C1 segment of cervical spinal cord (tissue), 14 donors: ENCODE results near the gene C19orf38.

Experiments used
- DNase-seq, 14 donors: peaks; one replicate each; lab custom pipeline; 2025; lab: John Stamatoyannopoulos, UW

C19orf38 gene

DNA sequence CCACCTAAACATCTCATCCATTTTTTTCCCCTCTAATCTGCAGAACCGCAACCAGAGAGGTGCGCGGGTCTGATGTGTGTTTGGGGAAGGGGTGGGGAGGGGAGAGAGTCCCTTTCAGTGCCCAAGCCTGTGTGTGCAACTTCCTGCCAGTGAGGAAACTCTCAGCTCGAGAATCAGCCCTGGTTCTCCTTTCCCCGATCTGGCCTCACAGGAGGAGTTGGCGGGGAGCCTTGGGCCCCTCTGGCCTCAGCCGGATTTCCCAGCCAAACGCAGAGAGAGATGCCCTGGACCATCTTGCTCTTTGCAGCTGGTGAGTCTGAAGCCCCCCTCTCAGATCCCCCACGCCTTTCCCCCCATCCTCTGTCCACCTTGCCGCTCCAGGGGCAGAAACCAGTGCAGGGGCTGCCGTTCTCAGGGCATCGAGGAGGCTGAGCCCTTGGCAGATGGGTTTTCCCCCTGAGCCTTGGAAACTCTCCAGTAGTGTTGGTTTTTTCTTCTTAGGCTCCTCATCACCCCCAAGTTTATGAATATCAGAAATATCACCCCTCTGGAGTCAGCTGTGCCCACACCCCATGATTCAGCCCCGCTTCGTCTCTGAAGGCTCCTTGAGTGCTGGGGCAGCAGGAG lies at the start of gene C19orf38:
TSS of gene C19orf38 (plus strand) at position 186 of the 627 bp plus-strand sequence. CDS start at position 280, 94 bp downstream.
- DNase-seq: peak in 2 of 14 donors; percentile 13 to 26

DNA sequence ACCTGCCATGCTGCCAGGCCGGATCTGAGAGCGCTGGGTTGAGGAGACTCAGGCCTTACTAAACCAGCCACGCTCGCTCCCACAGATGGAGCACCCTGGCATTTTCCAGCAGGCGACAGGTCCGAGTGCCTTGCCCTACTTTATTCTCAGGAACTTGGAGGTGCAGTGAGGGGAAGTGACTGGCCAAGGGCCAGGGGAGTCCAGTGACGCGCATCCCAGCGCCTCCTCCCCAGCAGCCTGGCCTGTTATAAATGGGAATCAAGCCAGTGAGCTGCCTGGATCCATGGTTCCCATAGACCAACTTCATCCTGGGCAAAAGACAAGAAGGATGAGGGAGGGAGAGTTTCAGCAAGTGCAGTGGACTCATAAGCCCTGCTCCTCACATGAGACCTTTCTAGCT lies 47.7 kb upstream of the C19orf38 start:
- peak in 8 of 14 donors; percentile 7 to 75 (median 14) for DNase-seq

DNA sequence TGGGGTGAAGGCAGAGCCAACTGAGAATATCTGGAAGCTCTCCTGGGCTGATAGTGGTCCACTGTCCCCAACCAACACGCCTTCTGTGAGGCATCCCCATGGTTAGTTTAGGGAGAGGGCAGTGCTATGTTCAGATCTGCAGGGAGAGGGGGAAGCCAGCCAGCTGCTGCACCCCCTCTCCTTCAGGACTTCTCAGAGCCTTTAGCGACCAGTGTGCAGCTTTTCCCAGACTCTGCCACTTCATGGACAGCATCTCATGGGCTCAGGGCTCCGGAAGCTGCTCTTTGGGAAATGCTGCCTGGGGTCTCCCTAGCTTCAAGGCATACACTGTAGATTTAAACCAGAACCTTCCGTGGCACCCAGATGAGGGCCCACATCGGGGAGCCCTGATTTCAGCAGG lies 45.7 kb upstream of the C19orf38 start:
- DNase-seq: no peak

GRCh38 chr19:10803252-10803651 lies 45.0 kb upstream of the C19orf38 start:
- DNase-seq: no peak

- no peak for DNase-seq
Observed at GRCh38 chr19:10805065-10805757, 43.0 kb upstream of the C19orf38 start.

- DNase-seq: peak in 5 of 14 donors; percentile 2 to 48 (median 17)
Observed at GRCh38 chr19:10805758-10806247, 42.4 kb upstream of the C19orf38 start.

DNA sequence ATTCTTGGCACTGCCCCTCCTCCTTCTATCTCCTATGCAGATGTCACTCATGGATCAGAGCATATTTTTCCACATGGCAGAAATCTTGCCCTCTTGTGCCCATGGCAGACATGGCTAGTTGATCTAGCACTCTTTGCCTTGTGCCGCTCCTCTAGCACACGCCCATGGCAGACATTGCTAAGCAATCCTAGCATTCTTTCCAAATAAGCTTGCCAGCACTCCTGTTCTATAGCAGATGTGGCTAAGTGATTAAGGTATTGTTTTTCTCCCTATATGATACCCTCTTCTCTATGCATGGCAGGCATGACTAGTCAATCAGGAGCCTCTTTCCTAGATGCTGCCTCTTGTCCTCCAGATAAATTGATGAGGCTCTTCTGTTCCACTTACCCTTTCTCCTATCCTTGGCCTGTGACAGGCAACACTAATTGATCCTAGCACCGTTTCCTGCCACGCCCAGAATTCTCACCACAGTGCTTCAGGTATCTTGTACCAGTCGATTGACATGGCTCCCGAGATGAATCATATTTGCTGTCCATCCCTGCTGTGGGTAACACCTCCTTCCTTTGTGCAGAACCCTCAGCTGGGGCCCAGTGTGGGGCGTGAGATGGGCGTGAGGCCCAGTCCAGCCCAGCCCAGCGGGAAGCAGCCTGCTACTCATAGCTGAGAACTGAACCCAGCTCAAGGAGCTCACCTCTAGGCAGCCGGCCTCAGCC lies 39.1 kb upstream of the C19orf38 start:
- DNase-seq: peak in 1 of 14 donors; percentile 6

GRCh38 chr19:10809651-10810285 lies 38.4 kb upstream of the C19orf38 start:
- DNase-seq: no peak

DNA sequence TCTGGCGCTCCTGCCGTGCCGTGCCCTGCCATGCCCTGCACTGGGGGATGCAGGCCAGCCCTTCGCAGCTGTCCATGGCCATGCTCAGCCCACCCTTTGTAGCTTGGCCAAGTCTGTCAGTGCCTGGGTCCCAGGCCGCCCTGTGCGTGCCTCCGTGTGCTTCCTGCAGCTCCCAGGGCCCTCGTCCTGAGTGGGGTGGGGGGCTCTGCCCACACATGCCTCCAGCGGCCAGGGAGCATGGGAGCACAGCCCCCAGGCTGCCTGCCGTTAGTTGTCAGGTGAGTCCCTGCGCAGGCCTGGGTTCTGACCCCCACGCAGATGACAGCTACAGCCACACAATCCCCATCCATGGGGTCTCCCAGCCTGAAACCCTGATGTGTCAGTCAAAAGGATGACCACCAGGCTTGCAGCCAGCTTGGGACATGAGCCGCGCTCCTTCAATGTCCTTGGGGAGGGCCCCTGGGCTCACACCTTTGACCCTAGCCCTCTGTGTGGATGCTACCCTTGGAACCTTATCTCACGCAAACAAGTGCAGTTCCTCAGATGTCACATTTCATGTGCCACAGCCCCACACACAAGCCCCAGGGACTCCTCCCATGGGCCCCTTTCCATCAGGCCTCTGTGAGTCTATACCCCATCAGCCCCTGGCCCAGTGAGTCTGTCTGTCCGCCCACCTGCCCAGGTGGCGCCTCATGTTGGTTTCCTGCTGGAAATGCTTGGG lies 36.7 kb upstream of the C19orf38 start:
- no peak for DNase-seq

DNA sequence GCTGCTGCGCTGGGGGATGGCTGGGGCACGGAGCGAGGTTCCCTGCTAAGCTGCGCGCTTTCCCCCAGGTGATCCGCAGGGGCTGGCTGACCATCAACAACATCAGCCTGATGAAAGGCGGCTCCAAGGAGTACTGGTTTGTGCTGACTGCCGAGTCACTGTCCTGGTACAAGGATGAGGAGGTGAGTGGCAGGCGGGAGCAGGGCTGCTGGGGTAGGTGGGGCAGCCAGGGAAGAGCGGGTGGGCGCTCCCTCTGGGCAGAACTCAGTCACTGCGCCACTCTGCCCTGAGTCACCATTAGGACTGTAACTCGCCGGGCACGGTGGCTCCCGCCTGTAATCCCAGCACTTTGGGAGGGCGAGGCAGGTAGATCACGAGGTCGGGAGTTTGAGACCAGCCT lies 36.0 kb upstream of the C19orf38 start:
- no peak for DNase-seq

- peak in 2 of 14 donors; percentile 5 to 16 for DNase-seq
Observed at GRCh38 chr19:10812902-10813404, 35.3 kb upstream of the C19orf38 start.

- no peak for DNase-seq
Observed at GRCh38 chr19:10815007-10815536, 33.1 kb upstream of the C19orf38 start.

DNA sequence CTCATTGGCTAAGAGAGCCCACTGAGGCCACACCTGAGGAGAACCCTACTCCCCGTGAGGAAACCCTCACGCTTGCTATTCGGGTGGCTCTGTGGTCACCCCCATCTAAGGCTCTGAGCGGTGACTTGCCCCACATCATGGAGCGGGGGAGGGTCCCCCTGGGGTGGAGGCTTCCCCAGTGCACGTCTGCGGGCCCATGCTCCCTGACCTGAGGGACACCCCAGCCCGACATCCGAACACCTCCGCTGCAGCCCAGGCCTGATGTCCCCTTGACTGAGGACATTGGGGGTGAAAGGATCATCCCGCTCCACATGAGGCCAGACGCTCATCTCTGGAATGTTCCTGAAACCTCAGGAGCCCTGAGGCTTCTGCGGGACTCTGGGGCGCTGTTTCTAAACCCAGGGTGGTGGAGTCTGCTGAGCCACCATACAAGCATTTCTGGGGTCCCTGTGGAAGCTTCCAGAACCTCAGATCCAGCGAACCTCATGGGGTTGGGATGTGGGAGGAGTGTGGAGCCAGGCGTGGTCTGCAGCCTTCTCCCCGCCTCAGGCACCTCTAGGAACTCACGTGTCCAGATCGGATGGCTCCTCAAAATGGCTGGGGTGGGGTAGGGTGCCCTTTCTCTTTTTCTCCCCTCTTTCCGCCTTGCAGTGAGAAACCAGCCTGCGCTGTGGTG lies 32.1 kb upstream of the C19orf38 start:
- no peak for DNase-seq

DNA sequence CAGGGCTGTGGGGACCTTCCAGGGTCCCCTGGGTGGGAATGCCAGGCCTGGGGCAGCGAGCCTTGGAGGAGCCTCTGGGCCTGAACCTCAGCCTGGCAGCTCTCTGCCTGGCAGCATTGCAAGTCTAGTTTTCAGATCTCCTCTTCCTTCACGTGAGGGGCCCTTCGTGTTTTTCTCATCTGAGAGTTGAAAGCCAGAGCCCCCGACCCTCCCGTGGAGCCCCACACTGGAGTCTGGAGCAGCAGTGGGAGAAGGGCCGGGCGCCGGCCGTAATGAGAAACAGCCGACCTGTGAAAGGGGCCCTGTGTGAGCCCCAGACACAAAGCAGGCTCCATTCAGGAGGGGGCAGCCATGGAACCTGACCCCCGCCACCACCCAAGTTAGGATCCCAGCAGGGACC lies 31.5 kb upstream of the C19orf38 start:
- no peak for DNase-seq

GRCh38 chr19:10817291-10818038 lies 30.8 kb upstream of the C19orf38 start:
- no peak for DNase-seq

- no peak for DNase-seq
Observed at GRCh38 chr19:10818301-10819123, 29.7 kb upstream of the C19orf38 start.

DNA sequence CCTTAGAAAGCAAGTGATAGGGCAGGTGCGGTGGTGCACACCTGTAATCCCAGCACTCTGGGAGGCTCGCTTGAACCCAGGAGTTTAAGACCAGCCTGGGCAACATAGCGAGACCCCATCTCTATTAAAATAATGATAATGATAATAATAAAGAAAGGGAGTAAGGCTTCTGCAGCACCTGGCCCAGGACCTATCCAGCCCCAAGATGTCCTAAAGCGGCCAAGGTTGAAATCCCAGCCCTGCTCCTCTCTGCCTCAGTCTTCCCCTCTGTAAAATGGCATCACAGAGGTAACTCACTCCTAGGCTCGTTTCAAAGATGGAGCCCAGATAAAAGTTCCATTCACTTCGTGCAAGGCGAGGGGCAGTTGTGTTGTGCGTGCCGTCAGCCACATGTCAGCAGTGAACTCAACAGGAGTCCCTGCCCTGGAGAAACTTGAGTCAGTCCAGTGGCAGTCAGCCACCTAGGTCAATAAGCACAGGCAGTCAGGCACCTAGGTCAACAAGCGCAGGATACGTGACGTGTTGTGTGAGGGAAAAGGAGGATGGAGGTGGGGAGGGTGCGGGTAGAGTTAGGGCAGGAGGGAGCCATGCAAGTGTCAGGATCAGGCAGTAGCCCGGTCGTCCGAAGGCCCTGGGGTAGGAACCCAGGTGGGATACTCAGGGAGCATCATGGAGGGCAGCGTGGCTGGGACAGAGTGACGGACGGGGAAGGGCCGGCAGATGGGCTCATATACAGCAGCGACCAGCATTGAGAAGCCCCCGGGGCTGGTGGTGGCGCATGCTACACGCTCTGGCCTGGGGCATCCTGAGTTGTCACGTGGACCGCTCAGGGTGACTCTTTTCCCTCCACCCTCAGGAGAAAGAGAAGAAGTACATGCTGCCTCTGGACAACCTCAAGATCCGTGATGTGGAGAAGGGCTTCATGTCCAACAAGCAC lies 28.8 kb upstream of the C19orf38 start:
- no peak for DNase-seq
